GM10847 (cell line): ENCODE results near the gene GHRH.

Experiments
- POLR2A ChIP-seq: IDR thresholded peaks from 2 replicates; pipeline ENCODE4 v1.6.1; 2011; ENCODE audit not compliant: insufficient read length; ENCODE audit errors: extremely low read depth

GHRH gene

DNA sequence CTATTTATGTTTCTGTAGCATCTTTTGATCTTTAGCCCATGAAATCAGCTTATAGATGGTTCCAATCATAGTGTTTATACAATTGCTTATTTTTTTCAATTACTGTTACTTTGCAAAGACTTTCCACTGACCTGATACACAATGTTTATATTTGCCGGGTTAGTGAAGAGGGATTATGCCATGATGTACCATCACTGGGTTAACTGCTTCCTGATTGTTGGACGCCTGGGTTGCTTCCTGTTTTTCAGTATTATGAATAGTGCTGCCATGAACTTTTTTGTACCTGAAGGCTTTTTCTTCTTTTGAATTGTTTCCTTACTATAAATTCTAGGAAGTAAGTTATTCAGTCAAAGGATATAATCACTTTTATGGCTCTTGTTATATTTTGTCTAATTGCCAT is 34.8 kb upstream of the GHRH start:
- TF ChIP-seq POLR2A, result no peak

DNA sequence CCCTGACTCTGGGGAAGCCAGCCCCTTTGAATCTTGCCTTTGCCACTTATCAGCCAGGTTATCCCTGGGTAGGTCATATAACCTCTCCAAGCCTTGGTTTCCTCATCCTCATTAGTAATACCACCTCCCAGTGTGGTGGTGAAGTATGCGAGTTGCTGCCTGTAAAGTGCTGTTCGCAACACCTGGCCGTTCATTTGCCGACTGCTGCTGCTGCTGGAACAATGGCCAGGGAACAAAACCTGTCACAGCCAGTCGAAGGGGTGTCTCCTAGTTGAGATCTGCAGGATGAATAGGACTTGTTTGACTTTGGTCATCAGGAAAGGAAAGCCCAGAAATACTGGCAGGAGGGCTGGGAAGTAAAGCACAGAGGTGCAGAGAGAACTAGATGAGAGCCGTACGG is 34.0 kb upstream of the GHRH start:
- TF ChIP-seq POLR2A, result no peak

DNA sequence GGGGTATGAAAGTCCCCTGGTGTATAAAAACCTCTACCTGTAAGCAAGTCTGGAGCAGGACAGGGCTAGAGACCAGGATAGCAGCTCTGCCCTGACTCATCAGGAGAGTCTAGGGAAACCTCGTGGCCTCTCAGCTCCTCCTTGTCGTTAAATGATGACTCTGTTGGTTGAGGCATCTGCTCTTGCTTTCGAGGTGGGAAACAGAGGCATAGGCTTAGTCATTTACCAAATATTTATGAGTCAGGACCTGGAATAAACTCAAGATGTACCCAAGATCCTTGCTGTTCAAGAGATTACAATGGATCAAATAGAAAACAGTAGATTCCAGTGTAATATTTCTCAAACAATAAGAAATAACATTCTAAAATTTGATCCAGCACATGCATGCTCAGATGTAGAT is 33.4 kb upstream of the GHRH start:
- no peak for TF ChIP-seq POLR2A

DNA sequence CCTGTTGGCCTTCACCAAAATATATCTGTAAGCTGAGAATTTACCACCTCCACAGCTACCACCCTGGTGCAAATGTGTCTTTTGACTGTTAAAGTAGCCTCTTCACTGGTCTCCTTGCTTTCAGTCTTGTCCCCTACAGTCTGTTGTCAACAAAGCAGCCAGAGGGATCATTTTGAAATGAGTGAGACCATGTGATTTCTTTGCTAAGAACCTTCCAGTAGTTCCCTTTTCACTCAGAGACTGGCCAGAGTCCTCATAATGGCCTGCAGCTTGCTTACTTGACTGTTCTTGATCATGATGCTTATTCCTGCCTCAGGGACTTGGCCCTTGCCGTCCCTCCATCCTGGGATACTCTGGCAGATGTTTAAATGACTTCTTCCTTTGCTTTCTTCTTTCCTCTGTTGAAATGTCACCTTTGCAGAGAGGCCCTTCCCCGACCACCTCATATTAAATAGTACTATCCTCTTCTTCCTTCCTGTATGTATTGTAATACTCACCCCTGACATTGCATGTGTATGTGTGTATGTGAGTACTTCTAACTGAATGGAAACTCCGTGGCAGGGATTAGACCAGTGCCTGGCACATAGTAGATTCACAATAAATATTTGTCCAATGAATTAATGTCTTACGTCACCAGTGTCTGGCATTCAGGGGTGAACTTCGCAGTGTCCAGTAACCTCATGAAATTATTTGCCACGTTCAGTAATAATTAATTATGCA is 32.8 kb upstream of the GHRH start:
- TF ChIP-seq POLR2A, result no peak

DNA sequence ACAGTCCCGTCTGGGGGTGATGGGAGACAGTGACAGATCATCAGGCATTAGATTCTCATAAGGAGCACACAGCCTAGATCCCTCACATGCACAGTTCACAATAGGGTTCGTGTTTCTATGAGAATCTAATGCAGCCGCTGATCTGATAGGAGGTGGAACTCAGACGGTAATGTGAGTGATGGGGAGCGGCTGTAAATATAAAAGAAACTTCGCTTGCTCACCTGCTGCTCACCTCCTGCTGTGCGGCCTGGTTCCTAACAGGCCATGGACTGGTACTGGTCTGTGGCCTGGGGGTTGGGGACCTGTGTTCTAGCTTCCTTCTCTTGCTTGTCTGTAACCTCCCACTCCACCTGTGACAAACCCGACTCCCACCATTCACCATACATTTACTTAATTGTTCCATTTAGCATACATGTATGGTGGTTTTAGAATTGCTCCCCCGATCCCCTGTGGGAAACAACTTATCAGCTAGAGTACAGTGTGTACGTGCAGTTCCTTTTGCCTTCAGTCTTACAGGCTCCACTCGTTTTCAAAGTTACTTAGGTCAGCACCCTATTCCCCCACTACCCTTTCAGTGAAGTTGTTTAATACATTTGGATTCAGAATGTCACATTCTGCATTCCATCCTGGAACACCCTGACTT is 31.8 kb upstream of the GHRH start:
- TF ChIP-seq POLR2A, result no peak

DNA sequence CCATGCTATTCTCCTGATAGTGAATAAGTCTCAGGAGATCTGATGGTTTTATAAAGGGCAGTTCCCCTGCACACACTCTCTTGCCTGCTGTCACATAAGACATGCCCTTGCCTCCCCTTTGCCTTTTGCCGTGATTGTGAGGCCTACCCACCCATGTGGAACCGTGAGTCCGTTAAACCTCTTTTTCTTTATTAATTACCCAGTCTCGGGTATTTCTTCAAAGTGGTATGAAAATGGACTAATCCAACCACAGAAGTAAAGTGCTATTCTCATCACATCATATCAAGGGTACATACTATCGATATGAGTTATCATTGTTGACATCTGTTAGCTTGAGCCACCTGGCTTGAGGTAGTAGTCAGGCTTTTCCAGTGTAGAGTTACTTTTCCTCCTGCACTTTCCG is 30.1 kb upstream of the GHRH start:
- TF ChIP-seq POLR2A, result no peak

DNA sequence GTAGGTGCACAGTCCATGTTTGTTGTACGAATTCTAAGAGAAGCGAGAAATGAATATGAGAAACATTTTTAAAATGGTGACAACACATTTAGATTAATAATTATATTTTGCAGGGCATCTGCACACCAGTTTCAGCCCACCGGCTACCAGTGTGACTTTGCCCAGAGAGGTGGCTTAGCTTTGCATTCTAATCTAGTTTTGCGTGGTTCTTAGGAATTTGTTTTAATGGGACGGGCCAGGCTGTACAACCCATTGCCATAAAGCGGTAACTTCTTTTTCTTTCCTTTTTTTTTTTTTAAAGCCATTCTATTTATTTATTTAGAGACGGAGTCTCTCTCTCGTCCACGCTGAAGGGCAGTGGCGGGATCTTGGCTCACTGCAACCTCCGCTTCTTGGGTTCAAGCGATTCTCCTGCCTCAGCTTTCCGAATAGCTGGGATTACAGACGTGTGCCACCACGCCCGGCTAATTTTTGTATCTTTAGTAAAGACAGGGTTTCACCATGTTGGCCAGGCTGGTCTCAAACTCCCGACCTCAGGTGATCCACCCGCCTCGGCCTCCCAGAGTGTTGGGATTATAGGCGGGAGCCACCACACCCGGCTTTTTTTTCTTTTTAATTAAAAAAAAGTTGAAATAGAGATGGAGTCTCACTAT is 28.7 kb upstream of the GHRH start:
- TF ChIP-seq POLR2A, result no peak

DNA sequence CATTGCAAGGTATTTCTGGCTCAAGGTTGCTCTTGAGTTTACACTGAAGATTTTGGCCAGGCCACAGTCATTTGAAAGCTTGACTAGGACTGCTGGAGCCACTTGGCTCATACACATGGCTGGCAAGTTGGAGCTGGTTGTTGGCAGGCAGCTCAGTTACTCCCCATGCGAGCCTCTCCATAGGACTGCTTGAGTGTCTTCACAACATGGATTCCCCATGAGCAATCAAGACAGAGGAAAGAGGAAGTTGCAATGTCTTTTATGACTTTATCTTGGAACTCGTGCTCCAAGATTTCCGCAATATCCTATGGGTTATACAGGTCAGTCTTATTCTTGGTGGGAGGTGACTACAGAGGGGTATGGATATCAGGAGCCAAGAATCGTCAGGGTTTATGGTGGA is 26.5 kb upstream of the GHRH start:
- TF ChIP-seq POLR2A, result no peak

DNA sequence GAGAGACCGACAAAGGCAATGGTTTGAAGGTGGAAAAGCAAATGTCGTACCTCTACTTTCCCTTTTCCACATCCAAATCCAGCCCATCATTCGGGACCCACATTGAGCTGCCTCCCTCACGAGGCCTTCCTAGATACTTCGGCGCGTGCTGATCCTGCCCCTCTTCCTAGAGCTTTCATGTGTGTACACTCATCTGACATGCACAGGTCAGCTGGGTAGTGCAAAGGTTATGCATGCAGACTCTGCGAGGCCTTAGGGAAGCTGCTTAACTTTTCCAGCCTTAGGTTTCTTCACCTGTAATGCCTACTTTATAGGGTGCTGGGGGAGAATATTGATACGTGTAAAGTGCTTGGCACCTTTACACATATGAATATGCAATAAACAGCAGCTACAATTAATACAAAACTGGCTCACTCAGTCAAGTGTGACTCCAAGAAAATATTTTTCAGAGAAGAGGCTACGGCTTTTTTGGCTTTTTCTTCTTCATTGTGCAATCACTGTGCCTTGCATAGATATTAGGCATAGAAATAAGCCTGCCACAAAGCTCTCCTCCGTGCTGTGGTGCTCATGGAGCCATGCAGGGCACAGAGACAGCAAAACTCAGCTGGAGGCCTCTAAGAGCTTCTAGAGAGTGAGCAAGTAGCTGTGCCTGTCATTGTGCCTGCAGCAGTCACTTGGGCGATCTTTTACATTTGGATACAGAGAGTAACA is 24.2 kb upstream of the GHRH start:
- no peak for TF ChIP-seq POLR2A

DNA sequence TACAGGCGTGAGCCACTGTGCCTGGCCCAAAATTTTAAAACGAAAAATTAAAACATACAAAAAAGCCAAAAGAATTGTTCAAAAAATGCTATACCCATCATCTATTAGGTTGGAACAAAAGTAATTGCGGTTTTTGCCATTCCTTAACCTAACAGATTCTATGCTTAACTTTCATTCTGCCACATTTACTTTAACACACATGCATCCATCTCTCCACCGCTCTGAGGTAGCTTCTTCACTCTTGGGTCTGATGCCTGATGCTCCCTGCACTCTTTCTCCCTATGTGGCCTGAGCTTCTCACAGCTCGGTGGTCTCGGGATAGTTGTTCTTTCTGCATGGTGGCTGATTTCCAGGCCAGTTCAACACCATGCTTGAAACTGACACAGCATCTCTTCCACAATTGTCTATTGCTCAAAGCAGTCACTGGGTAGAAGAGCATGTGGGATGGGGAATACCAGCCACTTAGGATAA is 23.1 kb upstream of the GHRH start:
- no peak for TF ChIP-seq POLR2A

DNA sequence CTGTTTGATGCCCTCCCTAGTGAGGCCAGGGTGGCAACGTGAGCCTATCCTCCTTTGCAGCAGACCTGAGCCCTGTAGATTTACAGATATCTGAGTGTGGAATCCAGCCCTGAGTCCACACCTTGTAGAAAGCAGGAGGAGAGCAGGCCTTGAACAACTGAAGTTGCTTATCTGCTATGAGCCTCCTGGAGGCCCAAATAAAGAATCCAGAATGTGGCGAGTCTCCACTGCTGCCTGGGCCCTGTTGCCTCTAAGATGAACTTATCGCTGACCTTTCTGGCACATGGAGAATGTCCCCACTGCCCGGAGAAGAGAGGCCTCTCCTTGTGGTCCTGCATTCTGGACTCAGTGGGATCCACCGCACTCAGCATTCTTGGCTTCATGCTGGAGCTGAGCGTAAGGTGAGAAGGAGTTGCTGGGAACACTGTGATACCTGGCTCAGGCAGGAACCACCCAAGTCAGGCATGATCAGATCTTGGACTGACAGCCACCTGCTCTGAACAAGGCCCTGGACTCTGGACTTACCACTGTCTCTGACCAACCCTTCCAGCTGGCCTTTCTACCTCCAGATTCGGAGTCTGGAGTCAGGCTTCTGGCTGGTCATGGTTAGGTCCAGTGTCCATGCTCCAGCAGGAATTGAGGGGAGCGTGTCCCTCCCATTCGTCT is 22.0 kb upstream of the GHRH start:
- no peak for TF ChIP-seq POLR2A

DNA sequence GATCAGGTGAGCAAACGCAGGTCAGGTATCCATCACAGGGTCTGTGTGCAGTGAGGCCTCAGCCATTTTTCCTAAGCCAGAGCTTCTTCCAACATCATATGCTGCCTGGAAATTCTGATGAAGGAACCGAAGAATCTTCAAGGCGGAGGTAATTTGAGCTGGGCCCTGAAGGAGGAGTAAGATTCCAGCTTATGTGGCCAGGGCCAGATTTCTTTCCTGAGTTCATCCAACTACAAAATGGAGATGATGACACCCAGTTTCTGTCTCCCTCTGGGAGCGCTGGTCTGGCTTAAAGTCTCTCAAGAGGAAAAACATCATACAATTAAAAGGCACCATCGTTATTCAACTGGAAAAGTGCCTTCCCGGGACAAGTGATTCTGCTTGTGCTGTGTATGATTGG is 20.9 kb upstream of the GHRH start:
- TF ChIP-seq POLR2A, result no peak

DNA sequence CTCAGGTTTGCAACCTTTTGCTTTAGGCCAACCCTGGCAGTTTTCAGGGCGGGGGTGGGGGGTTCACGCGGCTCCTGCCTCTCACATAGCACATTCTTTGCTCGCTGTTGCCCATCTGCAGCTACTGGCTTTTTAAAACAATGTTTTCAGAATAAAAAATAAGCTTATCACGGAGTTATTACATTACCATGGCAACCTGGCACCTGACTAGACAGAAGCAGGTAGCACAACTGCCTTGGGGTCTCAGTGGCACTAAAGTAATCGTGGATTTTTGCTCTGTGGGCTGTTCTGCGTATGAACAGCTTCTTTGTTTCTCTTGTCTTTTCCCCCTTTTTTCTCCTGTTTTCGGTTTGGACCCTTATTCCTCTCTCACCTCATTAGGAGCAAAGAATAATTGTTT is 18.8 kb upstream of the GHRH start:
- no peak for TF ChIP-seq POLR2A

DNA sequence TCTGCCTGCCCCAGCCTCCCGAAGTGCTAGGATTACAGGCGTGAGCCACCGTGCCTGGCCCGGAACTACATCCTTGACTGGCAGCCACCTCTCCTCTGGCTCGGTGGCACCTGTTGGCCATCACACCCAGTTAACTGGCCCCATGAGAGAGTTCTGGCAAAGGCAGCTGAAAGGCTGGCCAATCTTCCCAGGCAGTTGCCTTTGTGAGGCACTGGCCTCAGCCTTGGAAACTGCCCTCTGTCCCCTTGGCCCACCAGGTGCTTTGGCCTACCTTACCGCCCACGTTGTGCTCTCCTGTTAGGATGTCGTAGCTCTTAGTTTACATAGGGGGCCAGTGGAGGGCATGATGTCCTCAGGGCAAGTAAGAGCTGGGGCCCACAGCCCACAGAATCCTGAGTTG is 18.2 kb upstream of the GHRH start:
- no peak for TF ChIP-seq POLR2A

DNA sequence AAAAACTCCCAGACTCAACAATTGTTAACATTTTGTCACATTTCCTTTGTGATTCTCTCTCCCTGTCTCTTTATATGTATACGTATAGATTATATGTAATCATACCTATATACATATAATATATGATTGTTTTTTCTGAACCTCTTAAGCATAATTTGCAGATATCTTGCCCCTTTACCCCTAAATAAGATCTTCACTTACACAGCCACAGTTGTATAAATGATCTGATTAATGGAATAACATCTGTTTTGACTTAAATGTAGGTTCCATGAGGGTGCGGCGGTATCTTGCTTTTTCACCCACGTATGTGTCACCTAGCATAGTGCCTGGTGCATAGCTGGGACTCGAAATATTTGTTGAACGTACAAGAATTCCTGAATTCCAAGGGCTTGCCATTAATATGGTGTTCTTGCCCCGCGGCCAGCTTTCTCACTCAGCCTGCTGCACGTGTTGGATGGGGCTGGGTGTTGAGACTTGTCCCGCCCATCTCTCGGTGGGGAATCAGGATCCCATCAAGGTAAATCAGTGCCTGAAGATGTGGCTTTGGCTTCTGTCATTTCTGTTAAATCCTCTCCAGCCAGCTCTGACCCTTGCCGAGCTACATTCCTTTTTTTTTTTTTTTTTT is 17.5 kb upstream of the GHRH start:
- no peak for TF ChIP-seq POLR2A

DNA sequence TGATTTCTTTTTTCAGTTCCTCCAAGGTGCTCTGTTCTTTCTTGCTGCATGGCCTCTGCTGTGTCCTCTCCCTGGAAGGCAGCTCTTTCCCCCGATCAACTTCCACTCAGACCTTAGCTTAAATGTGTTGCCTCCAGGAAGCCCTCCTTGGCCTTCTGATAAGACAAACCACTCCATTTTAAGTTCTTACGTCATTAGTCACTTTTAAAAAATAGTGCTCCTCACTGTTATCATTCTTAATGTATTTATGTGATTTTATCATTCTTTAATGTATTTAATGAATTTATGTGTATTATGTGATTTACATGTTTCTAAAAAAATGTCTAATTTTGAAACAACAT is 15.6 kb upstream of the GHRH start:
- TF ChIP-seq POLR2A, result no peak
